Parathyroid adenoma (tissue), 2 donors: Measurements from ENCODE around the gene PHF14.

Experiments used
- H2AFZ ChIP-seq: fragments of 300-600 bp; sonication (generic); one replicate; pipeline ENCODE4 v1.7.0; 2017; ENCODE audit warnings: antibody characterized with exemption, mild to moderate bottlenecking
- H3K27ac ChIP-seq: fragments of 300-600 bp; sonication (generic); one replicate; pipeline ENCODE4 v1.7.0; 2017
- H3K27me3 ChIP-seq: fragments of 300-600 bp; sonication (generic); one replicate; pipeline ENCODE4 v1.7.0; 2017; ENCODE audit warnings: low read length; ENCODE audit not compliant: control insufficient read depth, insufficient read depth
- H3K36me3 ChIP-seq: fragments of 300-600 bp; sonication (generic); one replicate; pipeline ENCODE4 v1.7.0; 2017; ENCODE audit warnings: low read length; ENCODE audit not compliant: control insufficient read depth, insufficient read depth
- H3K4me1 ChIP-seq: fragments of 300-600 bp; sonication (generic); one replicate; pipeline ENCODE4 v1.7.0; 2017; ENCODE audit warnings: control low read depth
- H3K4me2 ChIP-seq: fragments of 300-600 bp; sonication (generic); one replicate; pipeline ENCODE4 v1.7.0; 2017; ENCODE audit warnings: low read length
- H3K4me3 ChIP-seq: fragments of 300-600 bp; sonication (generic); one replicate; pipeline ENCODE4 v1.7.0; 2017; ENCODE audit warnings: low read depth, low read length
- H3K79me2 ChIP-seq: fragments of 300-600 bp; sonication (generic); one replicate; pipeline ENCODE4 v1.7.0; 2017; ENCODE audit warnings: control low read depth
- H3K9ac ChIP-seq: fragments of 300-600 bp; sonication (generic); one replicate; pipeline ENCODE4 v1.7.0; 2017; ENCODE audit warnings: mild to moderate bottlenecking
- H3K9me3 ChIP-seq: fragments of 300-600 bp; sonication (generic); one replicate; pipeline ENCODE4 v1.7.0; 2017; ENCODE audit warnings: low read length; ENCODE audit not compliant: control insufficient read depth
- TF ChIP-seq, protein P1 (sequence below): fragments of 300-600 bp; sonication (generic); IDR thresholded peaks from one replicate; pipeline ENCODE4 v1.7.0; 2017; ENCODE audit warnings: antibody characterized with exemption, mild to moderate bottlenecking
- donor health status: primary hyperparathyroidism.

Gene PHF14

DNA sequence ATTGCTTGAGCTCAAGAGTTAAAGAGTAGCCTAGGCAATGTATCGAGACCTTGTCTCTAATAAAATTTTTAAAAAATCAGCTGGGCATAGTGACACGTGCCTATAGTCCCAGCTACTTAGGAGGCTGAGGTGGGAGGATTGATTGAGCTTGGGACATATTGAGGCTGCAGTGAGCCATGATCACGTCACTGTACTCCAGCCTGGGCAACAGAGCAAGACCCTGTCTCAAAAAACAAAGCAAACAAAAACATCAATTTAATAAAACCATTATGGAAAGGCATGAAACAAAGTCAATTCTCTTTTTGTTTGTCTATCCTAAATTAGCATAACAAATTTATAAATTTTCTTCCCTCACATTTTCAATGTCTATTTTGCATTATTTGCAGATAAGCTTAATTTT, 108.4 kb downstream of the PHF14 start:
- Histone ChIP-seq H3K27me3 (no peaks in the 10 kb centered on the region), H2AFZ (no peak overlapping the region), H3K36me3 (no peaks in the 10 kb centered on the region), H3K4me2 (no peak overlapping the region), H3K9ac (no peak overlapping the region), H3K9me3 (no peaks in the 10 kb centered on the region), H3K79me2 (no peaks in the 10 kb centered on the region), H3K4me3 (no peak overlapping the region), H3K4me1 (no peaks in the 10 kb centered on the region), H3K27ac (no peak overlapping the region)
- TF ChIP-seq, protein P1, sequence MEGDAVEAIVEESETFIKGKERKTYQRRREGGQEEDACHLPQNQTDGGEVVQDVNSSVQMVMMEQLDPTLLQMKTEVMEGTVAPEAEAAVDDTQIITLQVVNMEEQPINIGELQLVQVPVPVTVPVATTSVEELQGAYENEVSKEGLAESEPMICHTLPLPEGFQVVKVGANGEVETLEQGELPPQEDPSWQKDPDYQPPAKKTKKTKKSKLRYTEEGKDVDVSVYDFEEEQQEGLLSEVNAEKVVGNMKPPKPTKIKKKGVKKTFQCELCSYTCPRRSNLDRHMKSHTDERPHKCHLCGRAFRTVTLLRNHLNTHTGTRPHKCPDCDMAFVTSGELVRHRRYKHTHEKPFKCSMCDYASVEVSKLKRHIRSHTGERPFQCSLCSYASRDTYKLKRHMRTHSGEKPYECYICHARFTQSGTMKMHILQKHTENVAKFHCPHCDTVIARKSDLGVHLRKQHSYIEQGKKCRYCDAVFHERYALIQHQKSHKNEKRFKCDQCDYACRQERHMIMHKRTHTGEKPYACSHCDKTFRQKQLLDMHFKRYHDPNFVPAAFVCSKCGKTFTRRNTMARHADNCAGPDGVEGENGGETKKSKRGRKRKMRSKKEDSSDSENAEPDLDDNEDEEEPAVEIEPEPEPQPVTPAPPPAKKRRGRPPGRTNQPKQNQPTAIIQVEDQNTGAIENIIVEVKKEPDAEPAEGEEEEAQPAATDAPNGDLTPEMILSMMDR, result no peak

DNA sequence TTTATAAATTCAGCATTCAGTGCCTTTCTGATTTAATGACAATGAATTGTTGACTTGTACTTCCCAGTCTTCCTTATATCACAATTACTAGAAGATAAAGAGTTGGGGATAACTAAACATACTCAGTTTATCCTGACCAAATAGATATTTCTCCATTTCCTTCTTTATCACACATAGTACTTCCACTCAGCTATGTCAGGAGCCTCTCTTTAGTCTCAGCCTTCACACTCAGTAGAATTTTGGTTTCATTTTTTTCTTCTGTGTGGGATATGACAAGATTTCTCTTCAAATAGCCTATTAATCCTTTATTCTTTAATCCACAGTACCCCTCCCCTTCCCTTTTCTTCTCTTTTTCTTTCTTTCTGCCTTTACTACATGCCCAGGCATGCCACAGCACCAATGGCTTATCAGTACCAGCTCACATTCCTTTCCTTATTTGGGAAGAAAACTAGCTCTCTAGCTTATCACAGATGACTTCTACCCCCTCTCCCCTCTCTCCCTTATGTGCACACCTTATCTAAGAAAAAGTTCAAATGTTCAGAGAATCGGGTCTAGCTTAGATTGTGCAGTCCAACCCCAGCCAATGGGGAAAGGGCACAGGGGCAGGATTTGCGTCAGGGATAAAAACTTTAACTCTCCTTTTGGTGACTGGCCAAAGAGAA, 109.0 kb downstream of the PHF14 start:
- H3K79me2 ChIP-seq, result no peaks in the 10 kb centered on the region
- H3K4me3 ChIP-seq, result no peak overlapping the region
- TF ChIP-seq, protein P1, result no peak
- H3K9me3 ChIP-seq, result no peaks in the 10 kb centered on the region
- no peaks in the 10 kb centered on the region for H3K36me3 ChIP-seq
- H3K4me1 ChIP-seq, result no peaks in the 10 kb centered on the region
- no peak overlapping the region for H3K27ac ChIP-seq
- no peak overlapping the region for H3K9ac ChIP-seq
- H2AFZ ChIP-seq, result no peak overlapping the region
- no peaks in the 10 kb centered on the region for H3K27me3 ChIP-seq
- no peak overlapping the region for H3K4me2 ChIP-seq

DNA sequence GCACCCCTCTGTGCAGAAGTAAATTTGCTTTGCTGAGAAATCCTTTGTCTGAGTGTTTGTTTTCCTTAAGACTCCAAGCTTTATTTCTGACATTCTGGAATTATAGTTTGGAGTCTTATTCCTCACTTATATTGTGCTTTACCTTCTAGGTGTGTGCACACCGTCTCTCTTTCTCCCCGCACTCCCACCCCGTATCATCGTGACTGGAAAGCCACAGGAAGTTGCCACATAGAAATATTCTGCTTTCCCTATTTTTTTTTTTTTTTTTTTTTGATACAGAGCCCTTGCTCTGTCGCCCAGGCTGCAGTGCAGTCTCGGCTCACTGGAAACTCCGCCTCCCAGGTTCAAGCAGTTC, 109.5 kb downstream of the PHF14 start:
- H2AFZ ChIP-seq, result no peak overlapping the region
- no peaks in the 10 kb centered on the region for H3K36me3 ChIP-seq
- H3K9ac ChIP-seq, result no peak overlapping the region
- H3K4me2 ChIP-seq, result no peak overlapping the region
- no peaks in the 10 kb centered on the region for H3K79me2 ChIP-seq
- TF ChIP-seq, protein P1, result no peak
- no peak overlapping the region for H3K27ac ChIP-seq
- no peak overlapping the region for H3K4me3 ChIP-seq
- H3K4me1 ChIP-seq, result no peaks in the 10 kb centered on the region
- no peaks in the 10 kb centered on the region for H3K27me3 ChIP-seq
- H3K9me3 ChIP-seq, result no peaks in the 10 kb centered on the region

DNA sequence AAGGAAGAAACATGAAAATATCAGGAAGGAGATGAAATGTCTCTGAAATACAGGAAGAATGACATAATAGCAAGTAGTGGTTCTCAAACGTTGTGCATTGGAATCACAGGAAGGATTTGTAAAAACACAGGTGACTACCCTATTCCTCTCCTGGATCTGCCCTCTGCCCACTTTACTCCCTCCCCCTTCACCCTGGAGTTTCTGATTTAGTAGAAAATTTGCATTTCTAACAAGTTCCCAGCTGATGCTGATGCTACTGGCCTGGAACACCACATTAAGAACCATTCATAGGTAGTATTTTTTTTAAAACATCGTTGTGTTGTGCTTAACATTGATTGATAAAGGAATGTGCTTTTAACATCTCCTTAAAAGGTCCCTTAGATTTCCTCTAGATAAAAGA, 130.9 kb downstream of the PHF14 start:
- Histone ChIP-seq H2AFZ (no peak overlapping the region), H3K9me3 (no peaks in the 10 kb centered on the region), H3K4me2 (no peak overlapping the region), H3K27me3 (no peaks in the 10 kb centered on the region), H3K27ac (no peak overlapping the region), H3K36me3 (no peaks in the 10 kb centered on the region), H3K79me2 (no peaks in the 10 kb centered on the region), H3K4me1 (no peaks in the 10 kb centered on the region), H3K9ac (no peak overlapping the region), H3K4me3 (no peak overlapping the region)
- TF ChIP-seq, protein P1, result no peak

DNA sequence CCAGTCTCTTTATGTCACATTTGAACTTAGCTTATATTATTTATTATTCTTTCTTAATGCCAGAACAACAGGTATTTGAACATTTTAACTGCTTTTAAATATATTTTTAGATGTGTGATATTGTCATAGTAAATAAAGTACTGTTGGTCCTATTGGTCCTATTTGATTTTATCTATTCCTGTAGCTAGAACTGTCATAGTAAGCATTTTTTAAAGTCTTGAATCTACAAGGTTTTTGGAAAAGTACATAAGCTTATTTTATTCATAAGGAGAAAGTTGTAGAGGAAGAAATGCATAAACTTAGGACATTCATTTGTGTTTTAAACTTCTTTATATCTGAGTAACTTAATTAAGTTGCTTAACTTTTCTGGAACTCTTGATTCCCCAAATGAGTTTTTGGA, 136.0 kb downstream of the PHF14 start:
- no peak overlapping the region for H3K4me3 ChIP-seq
- no peaks in the 10 kb centered on the region for H3K36me3 ChIP-seq
- no peaks in the 10 kb centered on the region for H3K9me3 ChIP-seq
- no peak overlapping the region for H3K9ac ChIP-seq
- no peaks in the 10 kb centered on the region for H3K27me3 ChIP-seq
- TF ChIP-seq, protein P1, result no peak
- no peaks in the 10 kb centered on the region for H3K79me2 ChIP-seq
- no peak overlapping the region for H2AFZ ChIP-seq
- H3K27ac ChIP-seq, result no peak overlapping the region
- no peak overlapping the region for H3K4me2 ChIP-seq
- no peaks in the 10 kb centered on the region for H3K4me1 ChIP-seq
